Suprapubic skin (tissue), 4 donors: Measurements from ENCODE around the gene DSCAM. TPM values are rescaled to one million over a fixed set of nuclear protein-coding genes. Genes with fewer than 3 reads are reported as not detected.

Source experiments
- DNase-seq, 2 donors: peaks; one replicate each; pipeline ENCODE4 v3.0.0-alpha.2; 2019; ENCODE audit warnings: low spot score in 2 of 2
- H3K27ac ChIP-seq: fragments of 200-600 bp; sonication (generic); one replicate; pipeline ENCODE4 v1.5.1; 2019
- H3K27me3 ChIP-seq: fragments of 200-600 bp; sonication (generic); one replicate; pipeline ENCODE4 v1.5.1; 2019
- H3K36me3 ChIP-seq: fragments of 200-600 bp; sonication (generic); one replicate; pipeline ENCODE4 v1.5.1; 2019
- H3K4me1 ChIP-seq: fragments of 200-600 bp; sonication (generic); one replicate; pipeline ENCODE4 v1.5.1; 2019
- H3K4me3 ChIP-seq: fragments of 200-600 bp; sonication (generic); one replicate; pipeline ENCODE4 v1.5.1; 2019; ENCODE audit warnings: mild to moderate bottlenecking
- H3K9me3 ChIP-seq: fragments of 200-600 bp; sonication (generic); one replicate; pipeline ENCODE4 v1.5.1; 2019
- CTCF ChIP-seq, 2 donors: fragments of 200-600 bp in 1 of 2; fragments of 450-650 bp in 1 of 2; sonication (generic) in 1 of 2; IDR thresholded peaks; one replicate each; pipeline ENCODE4 v1.5.1; 2016 to 2019; ENCODE audit warnings: antibody characterized with exemption in 2 of 2, mild to moderate bottlenecking in 1 of 2, moderate library complexity in 1 of 2
- EP300 ChIP-seq: sonication (generic); formaldehyde crosslinking; IDR thresholded peaks from one replicate; pipeline ENCODE4 v1.6.1; 2017; ENCODE audit warnings: antibody characterized with exemption
- POLR2A ChIP-seq, 2 donors: fragments of 450-650 bp; IDR thresholded peaks; one replicate each; pipeline ENCODE4 v1.6.1; 2017; ENCODE audit warnings: antibody characterized with exemption in 2 of 2, mild to moderate bottlenecking in 2 of 2, moderate library complexity in 2 of 2
- POLR2AphosphoS5 ChIP-seq, 3 donors: sonication (generic); formaldehyde crosslinking; IDR thresholded peaks; one replicate each; pipeline ENCODE4 v1.6.1; 2017; ENCODE audit warnings: antibody characterized with exemption in 3 of 3
- WGBS: methylation state at CpG from one replicate; pipeline ENCODE4 v1.1.5; 2018; 5-methylcytosine and 5-hydroxymethylcytosine counted together
- total RNA-seq, 4 donors: library from RNA; depleted of rRNA; stranded (reverse); fragments of >200 nt; gene quantifications; one replicate each; pipeline ENCODE4 v1.1.0, GENCODE V29; 2016

Gene DSCAM
- total RNA-seq, 4 donors from 2014 or later = 0.08 TPM; not detected in 3

DNA sequence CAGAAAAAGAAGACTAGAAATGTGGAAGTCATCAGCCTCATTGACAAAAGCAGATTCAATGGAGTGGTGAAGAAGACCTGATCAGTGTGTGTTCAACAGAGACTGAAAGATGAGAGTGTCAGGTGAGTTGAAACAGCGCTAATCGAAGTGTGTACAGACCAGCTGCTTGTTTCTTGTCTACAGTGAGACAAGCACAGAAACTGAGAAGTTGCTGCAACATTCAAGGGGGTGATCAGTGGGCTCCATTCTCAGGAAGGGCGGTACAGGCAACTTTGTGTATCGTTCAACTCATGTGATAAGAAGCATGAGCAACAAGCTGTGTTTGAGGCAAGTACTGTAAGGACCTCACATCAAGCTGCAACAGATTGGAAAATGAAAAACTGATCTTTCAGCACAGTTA lies 19.4 kb downstream of the DSCAM start:
- no peaks in the 10 kb centered on the region for H3K36me3 ChIP-seq
- whole genome bisulfite sequencing = 93% methylated on average over 4 of the region's 4 CpGs
- no peak overlapping the region for H3K4me3 ChIP-seq
- H3K4me1 ChIP-seq = no peaks in the 10 kb centered on the region
- H3K27me3 ChIP-seq = no peaks in the 10 kb centered on the region
- no peak overlapping the region for H3K27ac ChIP-seq
- no peaks in the 10 kb centered on the region for H3K9me3 ChIP-seq
- DNase-seq = no peak
- no peak for TF ChIP-seq POLR2AphosphoS5 (IDR thresholded peaks at IDR 0.05)

DNA sequence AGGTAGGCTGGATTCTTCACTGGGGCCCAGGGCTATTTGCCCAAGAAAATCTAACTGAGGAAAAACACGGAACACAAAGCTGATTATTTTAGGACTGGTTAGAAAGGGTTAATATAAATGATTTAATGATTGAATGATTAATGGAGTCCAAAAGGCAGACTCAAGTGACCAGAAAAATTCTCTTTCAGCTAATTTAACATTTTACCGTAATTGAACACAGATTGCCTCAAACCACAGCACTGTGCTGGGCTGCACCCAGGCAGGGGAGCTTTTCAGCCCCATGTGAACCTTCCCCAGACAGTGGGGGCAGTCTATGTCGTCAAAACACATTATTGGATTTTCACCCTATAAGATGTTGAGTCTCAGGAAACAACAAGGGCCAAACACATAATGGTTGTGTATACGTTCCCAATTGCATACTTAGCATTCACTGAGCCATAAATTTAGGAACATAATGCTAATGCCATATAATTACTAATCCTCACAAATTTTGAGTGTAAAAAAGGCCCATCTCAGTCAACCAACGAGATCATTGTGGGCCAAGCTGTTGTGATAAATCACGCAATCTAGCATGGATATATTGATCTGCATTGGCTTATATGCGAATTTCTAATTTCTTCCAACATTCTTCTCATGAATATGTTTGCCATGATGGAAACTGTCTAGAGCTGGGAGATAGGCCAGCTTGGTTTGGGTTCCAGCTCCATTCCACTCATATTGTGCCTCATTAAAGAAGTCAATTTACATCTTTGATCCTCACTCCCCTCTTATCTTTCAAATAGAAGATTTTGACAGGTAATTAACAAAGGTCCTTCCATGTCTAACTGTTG lies 27.7 kb downstream of the DSCAM start:
- Histone ChIP-seq H3K36me3 (no peaks in the 10 kb centered on the region), H3K4me1 (no peaks in the 10 kb centered on the region), H3K9me3 (no peaks in the 10 kb centered on the region), H3K27me3 (peaks cover 4% of the 10 kb centered on the region), H3K4me3 (no peak overlapping the region), H3K27ac (no peak overlapping the region)
- TF ChIP-seq EP300 (no peak), POLR2A (IDR thresholded peaks at IDR 0.05) (no peak), POLR2AphosphoS5 (IDR thresholded peaks at IDR 0.05) (no peak), CTCF (IDR thresholded peaks at IDR 0.05) (no peak)
- WGBS = 78% methylated on average over 7 of the region's 7 CpGs
- DNase-seq = no peak

GRCh38 chr21:40813918-40814317 lies 33.0 kb downstream of the DSCAM start:
- Histone ChIP-seq H3K27me3 (peaks cover 4% of the 10 kb centered on the region), H3K4me3 (no peak overlapping the region), H3K9me3 (no peaks in the 10 kb centered on the region), H3K4me1 (no peaks in the 10 kb centered on the region), H3K36me3 (no peaks in the 10 kb centered on the region), H3K27ac (no peak overlapping the region)
- 87% methylated on average over 4 of the region's 4 CpGs for WGBS
- TF ChIP-seq POLR2AphosphoS5 (IDR thresholded peaks at IDR 0.05) (no peak), POLR2A (IDR thresholded peaks at IDR 0.05) (no peak), CTCF (IDR thresholded peaks at IDR 0.05) (no peak), EP300 (no peak)
- DNase-seq = no peak

- no peaks in the 10 kb centered on the region for H3K27me3 ChIP-seq
- WGBS = 84% methylated on average over 7 of the region's 7 CpGs
- H3K27ac ChIP-seq = no peak overlapping the region
- H3K9me3 ChIP-seq = no peaks in the 10 kb centered on the region
- no peak for DNase-seq
- H3K4me3 ChIP-seq = no peak overlapping the region
- TF ChIP-seq CTCF (IDR thresholded peaks at IDR 0.05) = no peak
- TF ChIP-seq POLR2A (IDR thresholded peaks at IDR 0.05) = no peak
- no peak for TF ChIP-seq EP300
- no peak for TF ChIP-seq POLR2AphosphoS5 (IDR thresholded peaks at IDR 0.05)
- H3K4me1 ChIP-seq = no peaks in the 10 kb centered on the region
- no peaks in the 10 kb centered on the region for H3K36me3 ChIP-seq
Observed at GRCh38 chr21:40809673-40810197, 37.2 kb downstream of the DSCAM start.

- 45% methylated on average over 3 of the region's 3 CpGs for WGBS
- TF ChIP-seq POLR2A (IDR thresholded peaks at IDR 0.05) (no peak), CTCF (IDR thresholded peaks at IDR 0.05) (no peak), POLR2AphosphoS5 (IDR thresholded peaks at IDR 0.05) (no peak), EP300 (no peak)
- H3K27ac ChIP-seq = no peak overlapping the region
- peaks cover 15% of the 10 kb centered on the region for H3K9me3 ChIP-seq
- H3K36me3 ChIP-seq = no peaks in the 10 kb centered on the region
- no peaks in the 10 kb centered on the region for H3K4me1 ChIP-seq
- no peak overlapping the region for H3K4me3 ChIP-seq
- DNase-seq = no peak
- H3K27me3 ChIP-seq = no peaks in the 10 kb centered on the region
Observed at GRCh38 chr21:40803101-40803500, 43.9 kb downstream of the DSCAM start.
